Pancreas (tissue), 10 donors: ENCODE data around the gene BANK1. TPM values are rescaled to one million over a fixed set of nuclear protein-coding genes. Genes with fewer than 3 reads are reported as not detected.

Experiments
- ATAC-seq, 4 donors: fragments of 200-7000 bp; cut with Tn5 transposase; one replicate each; pipeline versions ENCODE4 v1.8.0 to v1.9.1; 2020; ENCODE audit warnings: mild to moderate bottlenecking in 4 of 4, moderate library complexity in 4 of 4
- DNase-seq, 6 donors: peaks; one replicate each; pipeline ENCODE4 v3.0.0-alpha.2; 2020
- FAIRE-seq: peaks from 2 replicates; lab custom pipeline; 2012; peaks lifted over from hg19 to GRCh38; lab: Jason Lieb, UNC
- H3K27ac ChIP-seq, 4 donors: fragments of 200-600 bp; sonication (generic); 1 replicate in 3 of 4; 2 replicates in 1 of 4; pipeline versions ENCODE4 v1.5.0 to v1.8.0; 2020
- H3K27me3 ChIP-seq, 4 donors: fragments of 200-600 bp; one replicate each; pipeline ENCODE4 v1.8.0; 2021
- H3K36me3 ChIP-seq, 3 donors: fragments of 200-600 bp; sonication (generic) in 1 of 3; one replicate each; pipeline versions ENCODE4 v1.5.0 to v1.8.0; 2020 to 2021
- H3K4me1 ChIP-seq, 3 donors: fragments of 200-600 bp; one replicate each; pipeline ENCODE4 v1.8.0; 2021
- H3K4me3 ChIP-seq, 4 donors: fragments of 200-600 bp; sonication (generic) in 2 of 4; one replicate each; pipeline versions ENCODE4 v1.5.0 to v1.8.0; 2020 to 2021
- H3K9me3 ChIP-seq, 4 donors: fragments of 200-600 bp; one replicate each; pipeline ENCODE4 v1.8.0; 2021
- WGBS, 2 donors: extraction: QIAGEN DNeasy Blood & Tissue Kit; methylation state at CpG; one replicate each; pipeline ENCODE4 v1.1.7; 2013; 5-methylcytosine and 5-hydroxymethylcytosine counted together
- intact Hi-C, 3 donors: fragments of 100-400 bp; cut with DNase I; formaldehyde crosslinking; loops; one replicate each; pipeline versions ENCODE4 v1.11.1 to v1.14.2; 2022
- polyA plus RNA-seq, 2 donors: library from polyadenylated mRNA; stranded (reverse); fragments of 200-250 nt; gene quantifications; one replicate each; pipeline ENCODE4 v1.2.3, GENCODE V29; 2013
- total RNA-seq, 6 donors: library from RNA; stranded (reverse); fragmentation: NEBNext Ultra II Directional in 4 of 6; extraction: Animal tissue kit (Norgen Biotek cat#: 25700) in 4 of 6; gene quantifications; one replicate each; pipeline versions ENCODE4 v1.2.1 to v1.2.4, GENCODE V29; 2021 to 2023
- TF ChIP-seq, protein P1 (sequence below), 4 donors: fragments of 200-600 bp; sonication (generic) in 3 of 4; IDR thresholded peaks; one replicate each; pipeline versions ENCODE4 v1.5.0 to v1.8.0; 2021; ENCODE audit warnings: antibody characterized with exemption in 4 of 4
- donor health status: healthy with polysubstance abuse.
- donor health status: DM: no; HTN: no; CAD: no; lungs with moderate emphysema.
- donor health status: DM: no; HTN: no; CAD: no.
- donor health status: control.
- donor health status: control.
- donor health status: Bipolar disorder and iron deficiency.
- donor health status: DM: yes; HTN: yes; CAD: no.
- donor health status: DM: no; HTN: no; CAD: no.
- donor health status: DM: no; HTN: no; CAD: no.
- donor health status: DM: yes; HTN: yes; CAD: no.

The BANK1 gene
- total and polyA plus RNA-seq, 8 donors = 0.13 to 2.0 (median 0.48) TPM

- no peaks in the 10 kb centered on the region for H3K9me3 ChIP-seq
- 54 to 64% methylated on average over 2 of the region's 2 CpGs for WGBS, 2 donors
- no peak for DNase-seq
- no peak for FAIRE-seq
- H3K36me3 ChIP-seq = no peaks in the 10 kb centered on the region
- intact Hi-C loops = no loop called here
- no peaks in the 10 kb centered on the region for H3K4me1 ChIP-seq
- H3K27ac ChIP-seq = no peak overlapping the region
- peak in 1 of 4 donors; percentile 27 for ATAC-seq
- H3K4me3 ChIP-seq = no peak overlapping the region
- no peaks in the 10 kb centered on the region for H3K27me3 ChIP-seq
- TF ChIP-seq, protein P1, sequence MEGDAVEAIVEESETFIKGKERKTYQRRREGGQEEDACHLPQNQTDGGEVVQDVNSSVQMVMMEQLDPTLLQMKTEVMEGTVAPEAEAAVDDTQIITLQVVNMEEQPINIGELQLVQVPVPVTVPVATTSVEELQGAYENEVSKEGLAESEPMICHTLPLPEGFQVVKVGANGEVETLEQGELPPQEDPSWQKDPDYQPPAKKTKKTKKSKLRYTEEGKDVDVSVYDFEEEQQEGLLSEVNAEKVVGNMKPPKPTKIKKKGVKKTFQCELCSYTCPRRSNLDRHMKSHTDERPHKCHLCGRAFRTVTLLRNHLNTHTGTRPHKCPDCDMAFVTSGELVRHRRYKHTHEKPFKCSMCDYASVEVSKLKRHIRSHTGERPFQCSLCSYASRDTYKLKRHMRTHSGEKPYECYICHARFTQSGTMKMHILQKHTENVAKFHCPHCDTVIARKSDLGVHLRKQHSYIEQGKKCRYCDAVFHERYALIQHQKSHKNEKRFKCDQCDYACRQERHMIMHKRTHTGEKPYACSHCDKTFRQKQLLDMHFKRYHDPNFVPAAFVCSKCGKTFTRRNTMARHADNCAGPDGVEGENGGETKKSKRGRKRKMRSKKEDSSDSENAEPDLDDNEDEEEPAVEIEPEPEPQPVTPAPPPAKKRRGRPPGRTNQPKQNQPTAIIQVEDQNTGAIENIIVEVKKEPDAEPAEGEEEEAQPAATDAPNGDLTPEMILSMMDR (IDR thresholded peaks at IDR 0.05) = no peak
Observed at GRCh38 chr4:101806914-101807313, 16.4 kb downstream of the BANK1 start.

GRCh38 chr4:101807351-101807750, 16.8 kb downstream of the BANK1 start:
- TF ChIP-seq, protein P1 (IDR thresholded peaks at IDR 0.05) = no peak
- intact Hi-C loops = no loop called here
- no peaks in the 10 kb centered on the region for H3K27me3 ChIP-seq
- DNase-seq (no peak), FAIRE-seq (no peak), ATAC-seq (peak in 3 of 4 donors; percentile 20 to 46 (median 22))
- no peak overlapping the region for H3K27ac ChIP-seq
- WGBS, 2 donors = 28 to 37% methylated on average over 2 of the region's 2 CpGs
- no peak overlapping the region for H3K4me3 ChIP-seq
- no peaks in the 10 kb centered on the region for H3K4me1 ChIP-seq
- no peaks in the 10 kb centered on the region for H3K36me3 ChIP-seq
- no peaks in the 10 kb centered on the region for H3K9me3 ChIP-seq

DNA sequence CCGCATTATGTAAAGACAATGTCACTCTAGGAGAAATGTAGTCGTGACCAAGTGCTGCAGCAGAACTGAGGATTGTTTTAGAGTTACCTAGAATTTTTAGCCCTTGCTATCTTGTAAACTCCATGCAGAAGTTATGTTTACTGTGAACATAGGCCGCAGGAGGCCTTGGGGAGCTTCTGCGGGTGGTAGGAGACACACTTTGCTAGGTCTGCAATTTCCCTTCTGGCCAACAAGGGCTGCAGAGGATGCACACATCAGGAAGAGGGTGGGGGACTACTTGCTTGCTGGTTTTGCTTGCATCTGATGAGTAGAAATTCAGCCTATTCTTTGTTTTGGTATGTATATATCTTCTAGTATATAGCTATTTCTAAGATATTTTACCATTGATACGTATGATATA, 23.1 kb downstream of the BANK1 start:
- no peaks in the 10 kb centered on the region for H3K36me3 ChIP-seq
- DNase-seq (no peak), ATAC-seq (no peak), FAIRE-seq (no peak)
- no peak overlapping the region for H3K4me3 ChIP-seq
- H3K9me3 ChIP-seq = no peaks in the 10 kb centered on the region
- H3K4me1 ChIP-seq = no peaks in the 10 kb centered on the region
- WGBS, 2 donors = 78 to 79% methylated on average over 5 of the region's 5 CpGs
- no peak overlapping the region for H3K27ac ChIP-seq
- no peaks in the 10 kb centered on the region for H3K27me3 ChIP-seq
- intact Hi-C loops = no loop called here
- TF ChIP-seq, protein P1 (IDR thresholded peaks at IDR 0.05) = no peak

DNA sequence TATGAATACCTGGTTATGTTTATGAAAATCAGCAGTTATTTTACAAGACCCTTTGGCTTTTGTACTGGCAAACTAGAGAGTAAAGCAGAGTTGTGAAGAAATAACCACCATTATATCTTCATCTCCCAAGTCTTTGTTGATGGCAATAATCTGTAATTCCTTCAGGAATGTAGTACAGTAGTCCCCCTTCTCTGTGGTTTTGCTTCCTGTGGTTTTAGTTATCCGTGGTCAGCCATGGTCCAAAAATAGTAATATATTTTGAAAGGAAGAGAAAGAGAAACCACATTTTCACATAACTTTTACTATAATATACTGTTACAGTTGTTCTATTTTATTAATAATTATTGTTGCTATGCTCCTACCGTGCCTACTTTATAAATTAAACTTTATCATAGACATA, 27.8 kb downstream of the BANK1 start:
- no peak overlapping the region for H3K27ac ChIP-seq
- H3K36me3 ChIP-seq = no peaks in the 10 kb centered on the region
- FAIRE-seq (no peak), ATAC-seq (no peak), DNase-seq (no peak)
- intact Hi-C loops = no loop called here
- H3K27me3 ChIP-seq = no peaks in the 10 kb centered on the region
- 60 to 78% methylated on average over 2 of the region's 2 CpGs for WGBS, 2 donors
- TF ChIP-seq, protein P1 (IDR thresholded peaks at IDR 0.05) = no peak
- no peaks in the 10 kb centered on the region for H3K9me3 ChIP-seq
- no peaks in the 10 kb centered on the region for H3K4me1 ChIP-seq
- no peak overlapping the region for H3K4me3 ChIP-seq

- ATAC-seq = no peak
- no peak for FAIRE-seq
Observed at GRCh38 chr4:101823864-101824263, 33.3 kb downstream of the BANK1 start.

More at GRCh38 chr4:101823864-101824263, 33.3 kb downstream of the BANK1 start:
- TF ChIP-seq, protein P1 (IDR thresholded peaks at IDR 0.05) = no peak
- Histone ChIP-seq H3K27me3 (no peaks in the 10 kb centered on the region), H3K4me3 (no peak overlapping the region), H3K9me3 (no peaks in the 10 kb centered on the region), H3K36me3 (no peaks in the 10 kb centered on the region), H3K4me1 (no peaks in the 10 kb centered on the region), H3K27ac (no peak overlapping the region)
- intact Hi-C loops = no loop called here
- 68 to 82% methylated on average over 2 of the region's 2 CpGs for WGBS, 2 donors
- DNase-seq = no peak
